Mesendoderm (in vitro differentiated cells): ENCODE results near the gene CARD19.
"Not testable (repeated sequence)": the region's sequence is repeated elsewhere in the genome, so short reads cannot be mapped to it uniquely, and the experiment has no call there.

Source experiments
- DNase-seq: peaks from one replicate; pipeline ENCODE4 v3.0.0; 2013
- H2AK5ac ChIP-seq: 2 replicates; pipeline ENCODE4 v1.6.1; 2013; ENCODE audit warnings: low read length, inconsistent platforms
- H2BK120ac ChIP-seq: 2 replicates; pipeline ENCODE4 v1.6.1; 2013; ENCODE audit warnings: low read depth, mild to moderate bottlenecking, low read length, moderate library complexity, mixed read lengths
- H2BK15ac ChIP-seq: replicated peaks from 2 replicates; pipeline ENCODE4 v1.6.1; 2013; ENCODE audit warnings: low read depth, mild to moderate bottlenecking, moderate library complexity
- H2BK5ac ChIP-seq: 2 replicates; pipeline ENCODE4 v1.6.1; 2013; ENCODE audit warnings: low read length, inconsistent platforms
- H3K18ac ChIP-seq: 2 replicates; pipeline ENCODE4 v1.6.1; 2013; ENCODE audit warnings: mild to moderate bottlenecking, low read length, mixed read lengths
- H3K23ac ChIP-seq: one replicate; pipeline ENCODE4 v1.6.1; 2013; ENCODE audit warnings: low read length
- H3K27ac ChIP-seq: 2 replicates; pipeline ENCODE4 v1.5.1; 2013; ENCODE audit warnings: low read depth, mild to moderate bottlenecking, inconsistent platforms, low read length, moderate library complexity
- H3K27me3 ChIP-seq: 2 replicates; pipeline ENCODE4 v1.6.1; 2013; ENCODE audit warnings: low read length, control low read depth, mild to moderate bottlenecking, inconsistent platforms; ENCODE audit not compliant: insufficient read depth, poor library complexity
- H3K36me3 ChIP-seq: 2 replicates; pipeline ENCODE4 v1.6.1; 2013; ENCODE audit warnings: low read length, inconsistent platforms; ENCODE audit not compliant: control insufficient read depth, insufficient read depth
- H3K4ac ChIP-seq: one replicate; pipeline ENCODE4 v1.6.1; 2013; ENCODE audit warnings: low read depth, mild to moderate bottlenecking, low read length, moderate library complexity
- H3K4me1 ChIP-seq: 2 replicates; pipeline ENCODE4 v1.6.1; 2013; ENCODE audit warnings: low read depth, low read length, inconsistent platforms; ENCODE audit not compliant: control insufficient read depth
- H3K4me2 ChIP-seq: 2 replicates; pipeline ENCODE4 v1.6.1; 2013; ENCODE audit warnings: low read length
- H3K4me3 ChIP-seq: 2 replicates; pipeline ENCODE4 v1.5.1; 2013; ENCODE audit warnings: mild to moderate bottlenecking, low read length
- H3K56ac ChIP-seq: one replicate; pipeline ENCODE4 v1.6.1; 2013; ENCODE audit warnings: low read length
- H3K79me1 ChIP-seq: 2 replicates; pipeline ENCODE4 v1.6.1; 2013; ENCODE audit warnings: low read length, inconsistent platforms
- H3K79me2 ChIP-seq: 2 replicates; pipeline ENCODE4 v1.6.1; 2013; ENCODE audit warnings: mild to moderate bottlenecking, low read length; ENCODE audit not compliant: control insufficient read depth, insufficient read depth
- H3K9ac ChIP-seq: 2 replicates; pipeline ENCODE4 v1.6.1; 2013; ENCODE audit warnings: low read length, inconsistent platforms
- H4K5ac ChIP-seq: one replicate; pipeline ENCODE4 v1.6.1; 2013; ENCODE audit warnings: low read length
- H4K8ac ChIP-seq: one replicate; pipeline ENCODE4 v1.6.1; 2013; ENCODE audit warnings: low read depth, mild to moderate bottlenecking, control low read depth, low read length, moderate library complexity
- WGBS: extraction: QIAGEN DNeasy Blood & Tissue Kit; methylation state at CpG from one replicate; pipeline ENCODE4 v1.1.7; 2013; ENCODE audit warnings: low lambda C conversion rate, missing lambda C conversion rate; ENCODE audit not compliant: insufficient coverage; ENCODE audit errors: extremely low coverage; 5-methylcytosine and 5-hydroxymethylcytosine counted together

Gene CARD19

DNA sequence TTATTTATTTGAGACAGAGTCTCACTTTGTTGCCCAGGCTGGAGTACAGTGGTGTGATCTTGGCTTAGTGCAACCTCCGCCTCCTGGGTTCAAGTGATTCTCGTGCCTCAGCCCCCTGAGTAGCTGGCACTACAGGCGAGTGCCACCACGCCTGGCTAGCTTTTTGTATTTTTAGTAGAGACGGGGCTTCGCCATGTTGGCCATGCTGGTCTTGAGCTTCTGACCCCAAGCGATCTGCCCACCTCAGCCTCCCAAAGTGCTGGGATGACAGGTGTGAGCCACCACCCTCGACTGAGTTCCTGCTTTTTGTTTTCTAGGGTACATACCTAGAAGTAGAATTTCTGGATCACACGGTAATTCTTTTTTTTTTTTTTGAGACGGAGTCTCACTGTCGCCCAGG, 5.1 kb downstream of the CARD19 start:
- H3K56ac ChIP-seq, H3K4me1 ChIP-seq, H4K8ac ChIP-seq, H3K36me3 ChIP-seq, H3K9ac ChIP-seq, H4K5ac ChIP-seq, H3K23ac ChIP-seq, H2BK15ac ChIP-seq, H2BK120ac ChIP-seq, H3K4me3 ChIP-seq, DNase-seq, H3K4me2 ChIP-seq, H2AK5ac ChIP-seq, H3K27me3 ChIP-seq, H3K79me2 ChIP-seq, H3K27ac ChIP-seq, H3K4ac ChIP-seq, H3K18ac ChIP-seq, H2BK5ac ChIP-seq, H3K79me1 ChIP-seq: not testable (repeated sequence)
- WGBS: no CpG with 5 or more reads among the region's 11 CpGs

DNA sequence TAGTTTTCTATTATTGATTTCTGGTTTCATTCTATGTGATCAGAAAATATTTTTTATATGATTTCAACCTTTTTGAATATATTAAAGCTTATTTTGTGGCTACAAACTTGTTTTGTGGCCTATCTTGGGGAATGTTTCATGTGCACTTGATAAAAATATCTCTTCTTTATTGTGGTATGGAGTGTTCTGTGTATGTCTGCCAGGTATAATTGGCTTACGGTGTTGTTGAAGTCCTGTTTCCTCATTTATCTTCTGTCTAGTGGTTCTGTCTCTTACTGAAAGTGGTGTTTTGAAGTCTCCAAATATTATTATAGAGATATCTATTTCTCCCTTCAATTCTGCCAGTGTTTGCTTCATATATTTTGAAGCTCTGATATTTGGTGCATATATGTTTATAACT, 9.6 kb downstream of the CARD19 start:
- Histone ChIP-seq H3K4me2 (no peak overlapping the region), H2BK120ac (no peak overlapping the region), H3K4me1 (no peaks in the 10 kb centered on the region), H2AK5ac (no peak overlapping the region), H4K5ac (no peak overlapping the region), H3K79me1 (no peaks in the 10 kb centered on the region), H3K9ac (no peak overlapping the region), H2BK15ac (no peak overlapping the region), H3K56ac (no peak overlapping the region), H3K36me3 (no peaks in the 10 kb centered on the region), H3K79me2 (no peaks in the 10 kb centered on the region), H3K27me3 (no peaks in the 10 kb centered on the region), H2BK5ac (no peak overlapping the region), H4K8ac (no peak overlapping the region), H3K23ac (no peak overlapping the region), H3K4ac (no peak overlapping the region), H3K4me3 (no peak overlapping the region), H3K27ac (no peak overlapping the region), H3K18ac (no peak overlapping the region)
- DNase-seq: no peak
- no CpG with 5 or more reads among the region's 1 CpG for WGBS

DNA sequence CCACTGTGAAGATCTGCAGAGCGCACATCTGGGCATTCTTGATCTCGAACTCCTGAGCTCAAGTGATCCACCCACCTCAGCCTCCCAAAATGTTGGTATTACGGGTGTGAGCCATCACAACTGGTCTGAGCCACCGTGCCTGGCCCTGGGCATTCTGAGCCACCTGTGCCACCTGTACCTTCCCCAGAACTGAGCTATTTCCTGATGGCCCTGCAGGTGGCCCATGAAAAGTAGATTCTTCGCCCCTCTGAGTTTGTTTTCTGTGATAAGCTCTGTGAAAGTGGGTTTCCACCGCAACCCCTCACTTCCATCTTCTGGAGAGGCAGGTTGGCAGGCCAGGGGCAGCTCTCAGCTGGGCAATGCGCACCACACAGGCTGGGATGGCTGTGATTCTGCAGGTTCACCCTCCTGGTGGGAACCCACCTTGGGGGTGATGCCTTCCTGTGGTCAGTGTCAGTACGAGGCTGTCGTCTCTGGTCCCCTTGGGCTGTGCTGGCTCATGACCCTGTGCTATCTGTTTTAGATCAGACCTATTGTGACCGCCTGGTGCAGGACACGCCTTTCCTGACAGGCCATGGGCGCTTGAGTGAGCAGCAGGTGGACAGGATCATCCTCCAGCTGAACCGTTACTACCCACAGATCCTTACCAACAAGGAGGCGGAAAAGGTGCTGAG, 11.3 kb downstream of the CARD19 start:
- Histone ChIP-seq H3K23ac (no peak overlapping the region), H3K4ac (no peak overlapping the region), H3K27me3 (no peaks in the 10 kb centered on the region)

GRCh38 chr9:93107825-93108161, 11.8 kb downstream of the CARD19 start:
- H3K4me3 ChIP-seq: no peak overlapping the region
- no peak overlapping the region for H3K23ac ChIP-seq
- H4K8ac ChIP-seq: no peak overlapping the region
- H3K4me2 ChIP-seq: no peak overlapping the region
- no peak overlapping the region for H3K18ac ChIP-seq
- no peak overlapping the region for H2BK5ac ChIP-seq
- H3K9ac ChIP-seq: no peak overlapping the region
- H3K36me3 ChIP-seq: no peaks in the 10 kb centered on the region
- no peak for DNase-seq
- no peak overlapping the region for H2BK15ac ChIP-seq
- no peaks in the 10 kb centered on the region for H3K27me3 ChIP-seq
- no peaks in the 10 kb centered on the region for H3K79me1 ChIP-seq
- H2AK5ac ChIP-seq: no peak overlapping the region
- H3K56ac ChIP-seq: no peak overlapping the region
- H3K4ac ChIP-seq: no peak overlapping the region
- H3K79me2 ChIP-seq: no peaks in the 10 kb centered on the region
- H2BK120ac ChIP-seq: no peak overlapping the region
- H3K4me1 ChIP-seq: no peaks in the 10 kb centered on the region
- WGBS: no CpG with 5 or more reads among the region's 6 CpGs
- H3K27ac ChIP-seq: no peak overlapping the region
- H4K5ac ChIP-seq: no peak overlapping the region

More for the DNA sequence above, 11.3 kb downstream of the CARD19 start:
- WGBS: no CpG with 5 or more reads among the region's 14 CpGs
- Histone ChIP-seq H4K5ac (no peak overlapping the region), H3K56ac (no peak overlapping the region), H3K27ac (no peak overlapping the region), H3K79me1 (no peaks in the 10 kb centered on the region), H3K4me1 (no peaks in the 10 kb centered on the region), H3K36me3 (no peaks in the 10 kb centered on the region), H3K4me3 (no peak overlapping the region), H3K79me2 (no peaks in the 10 kb centered on the region), H2BK15ac (no peak overlapping the region), H2BK120ac (no peak overlapping the region), H3K9ac (no peak overlapping the region), H3K4me2 (no peak overlapping the region), H2AK5ac (no peak overlapping the region), H2BK5ac (no peak overlapping the region), H4K8ac (no peak overlapping the region), H3K18ac (no peak overlapping the region)
- no peak for DNase-seq

GRCh38 chr9:93108291-93109041, 12.4 kb downstream of the CARD19 start:
- no peak overlapping the region for H3K4ac ChIP-seq
- H3K9ac ChIP-seq: no peak overlapping the region
- H2BK120ac ChIP-seq: no peak overlapping the region
- no peak overlapping the region for H2BK15ac ChIP-seq
- no peak for DNase-seq
- no peak overlapping the region for H3K23ac ChIP-seq
- H3K18ac ChIP-seq: no peak overlapping the region
- no peaks in the 10 kb centered on the region for H3K79me2 ChIP-seq
- no peak overlapping the region for H2AK5ac ChIP-seq
- no CpG with 5 or more reads among the region's 15 CpGs for WGBS
- H2BK5ac ChIP-seq: no peak overlapping the region
- H3K27me3 ChIP-seq: no peaks in the 10 kb centered on the region
- no peak overlapping the region for H3K27ac ChIP-seq
- H3K56ac ChIP-seq: no peak overlapping the region
- no peak overlapping the region for H3K4me3 ChIP-seq
- no peaks in the 10 kb centered on the region for H3K36me3 ChIP-seq
- no peaks in the 10 kb centered on the region for H3K79me1 ChIP-seq
- no peak overlapping the region for H4K5ac ChIP-seq
- no peaks in the 10 kb centered on the region for H3K4me1 ChIP-seq
- no peak overlapping the region for H3K4me2 ChIP-seq
- no peak overlapping the region for H4K8ac ChIP-seq
